Fibroblast of pulmonary artery (primary cell): Measurements from ENCODE around the gene MBNL3.

Source experiments
- DNase-seq: peaks from one replicate; pipeline ENCODE4 v3.0.0-alpha.2; 2010; ENCODE audit warnings: low read depth
- H3K4me3 ChIP-seq: replicated peaks from 2 replicates; pipeline ENCODE4 v1.5.1; 2011; ENCODE audit warnings: low read depth, mild to moderate bottlenecking, control low read depth, low read length, moderate library complexity
- CTCF ChIP-seq: IDR thresholded peaks from 2 replicates; pipeline ENCODE4 v1.5.1; 2011; ENCODE audit warnings: mild to moderate bottlenecking, control low read depth, low read length, inconsistent platforms; ENCODE audit errors: missing control alignments

MBNL3 gene

GRCh38 chrX:132482632-132483031 lies 6.2 kb downstream of the MBNL3 start:
- no peak for DNase-seq
- TF ChIP-seq CTCF = no peak
- H3K4me3 ChIP-seq = no peak overlapping the region

- no peak for DNase-seq
- H3K4me3 ChIP-seq = no peak overlapping the region
- TF ChIP-seq CTCF = no peak
Observed at GRCh38 chrX:132481449-132481848, 7.4 kb downstream of the MBNL3 start.

GRCh38 chrX:132480581-132481203 lies 8.1 kb downstream of the MBNL3 start:
- H3K4me3 ChIP-seq = peak overlapping the region; percentile 35
- TF ChIP-seq CTCF = no peak
- DNase-seq = peak; percentile 49

- no peak overlapping the region for H3K4me3 ChIP-seq
- DNase-seq = peak; percentile 13
- TF ChIP-seq CTCF = no peak
Observed at GRCh38 chrX:132474544-132475248, 14.1 kb downstream of the MBNL3 start.

- H3K4me3 ChIP-seq = no peak overlapping the region
- DNase-seq = no peak
- TF ChIP-seq CTCF = no peak
Observed at GRCh38 chrX:132472397-132472796, 16.4 kb downstream of the MBNL3 start.

GRCh38 chrX:132470831-132471230 lies 18.0 kb downstream of the MBNL3 start:
- TF ChIP-seq CTCF = no peak
- DNase-seq = no peak
- no peak overlapping the region for H3K4me3 ChIP-seq

- no peak for DNase-seq
- H3K4me3 ChIP-seq = no peak overlapping the region
- TF ChIP-seq CTCF = no peak
Observed at GRCh38 chrX:132470179-132470578, 18.7 kb downstream of the MBNL3 start.
